KMS-11 (cell line): ENCODE data around the gene KCNJ14.
A peak's percentile ranks its signal among the peaks of the same experiment; 100 is the strongest.

Experiments used
- H2AFZ ChIP-seq: fragments of 200-600 bp; sonication (generic); 2 replicates; pipeline ENCODE4 v1.6.1; 2016; ENCODE audit warnings: antibody characterized with exemption, mixed run types, low read depth
- H3K27ac ChIP-seq: fragments of 200-600 bp; sonication (generic); 2 replicates; pipeline ENCODE4 v1.6.1; 2016; ENCODE audit warnings: mild to moderate bottlenecking, mixed run types
- H3K27me3 ChIP-seq: fragments of 200-600 bp; sonication (generic); 2 replicates; pipeline ENCODE4 v1.6.1; 2017; ENCODE audit warnings: mild to moderate bottlenecking, low read depth, mixed run types, moderate library complexity; ENCODE audit not compliant: insufficient read depth
- H3K36me3 ChIP-seq: fragments of 200-600 bp; sonication (generic); 2 replicates; pipeline ENCODE4 v1.6.1; 2017; ENCODE audit warnings: mild to moderate bottlenecking, mixed run types; ENCODE audit not compliant: insufficient read depth
- H3K4me1 ChIP-seq: fragments of 200-600 bp; sonication (generic); 2 replicates; pipeline ENCODE4 v1.6.1; 2016; ENCODE audit warnings: mild to moderate bottlenecking, low read depth, mixed run types; ENCODE audit not compliant: poor library complexity, severe bottlenecking
- H3K4me2 ChIP-seq: fragments of 200-600 bp; sonication (generic); 2 replicates; pipeline ENCODE4 v1.7.0; 2016; ENCODE audit warnings: mild to moderate bottlenecking, mixed run types
- H3K4me3 ChIP-seq: fragments of 200-600 bp; sonication (generic); IDR thresholded peaks from 2 replicates; pipeline ENCODE4 v1.6.1; 2017; ENCODE audit warnings: low read depth, low read length, mixed read lengths; ENCODE audit not compliant: insufficient read depth
- H3K79me2 ChIP-seq: fragments of 200-600 bp; sonication (generic); 2 replicates; pipeline ENCODE4 v1.6.1; 2016; ENCODE audit warnings: low read depth, mixed run types; ENCODE audit not compliant: insufficient read depth
- H3K9ac ChIP-seq: fragments of 200-600 bp; sonication (generic); 2 replicates; pipeline ENCODE4 v1.6.1; 2016; ENCODE audit warnings: mild to moderate bottlenecking, mixed run types
- H4K20me1 ChIP-seq: fragments of 200-600 bp; sonication (generic); 2 replicates; pipeline ENCODE4 v1.6.1; 2016; ENCODE audit warnings: mild to moderate bottlenecking, mixed run types; ENCODE audit not compliant: insufficient read depth
- TF ChIP-seq, protein P1 (sequence below): fragments of 200-600 bp; sonication (generic); conservative IDR thresholded peaks from 2 replicates; pipeline ENCODE4 v1.6.1; 2017; ENCODE audit warnings: low read depth, mild to moderate bottlenecking, antibody characterized with exemption, low read length, moderate library complexity, mixed read lengths

KCNJ14 gene

DNA sequence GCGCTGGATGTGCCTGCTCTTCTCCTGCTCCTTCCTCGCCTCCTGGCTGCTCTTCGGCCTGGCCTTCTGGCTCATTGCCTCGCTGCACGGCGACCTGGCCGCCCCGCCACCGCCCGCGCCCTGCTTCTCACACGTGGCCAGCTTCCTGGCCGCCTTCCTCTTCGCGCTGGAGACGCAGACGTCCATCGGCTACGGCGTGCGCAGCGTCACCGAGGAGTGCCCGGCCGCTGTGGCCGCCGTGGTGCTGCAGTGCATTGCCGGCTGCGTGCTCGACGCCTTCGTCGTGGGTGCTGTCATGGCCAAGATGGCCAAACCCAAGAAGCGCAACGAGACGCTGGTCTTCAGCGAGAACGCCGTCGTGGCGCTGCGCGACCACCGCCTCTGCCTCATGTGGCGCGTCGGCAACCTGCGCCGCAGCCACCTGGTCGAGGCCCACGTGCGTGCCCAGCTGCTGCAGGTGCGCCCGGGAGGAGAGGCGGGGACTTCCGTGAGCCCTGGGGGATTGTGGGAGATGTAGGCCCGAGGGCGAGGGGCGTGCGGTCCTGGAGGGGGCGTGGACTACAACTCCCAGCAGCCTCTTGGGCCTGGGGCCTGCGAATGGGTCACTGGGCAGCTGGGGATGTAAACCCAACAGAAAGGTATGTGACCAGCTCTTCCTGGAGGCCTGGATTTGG lies 6.7 kb downstream of the KCNJ14 start:
- no peak overlapping the region for H3K4me2 ChIP-seq
- no peaks in the 10 kb centered on the region for H3K27me3 ChIP-seq
- H2AFZ ChIP-seq: no peak overlapping the region
- H3K79me2 ChIP-seq: no peaks in the 10 kb centered on the region
- TF ChIP-seq, protein P1, sequence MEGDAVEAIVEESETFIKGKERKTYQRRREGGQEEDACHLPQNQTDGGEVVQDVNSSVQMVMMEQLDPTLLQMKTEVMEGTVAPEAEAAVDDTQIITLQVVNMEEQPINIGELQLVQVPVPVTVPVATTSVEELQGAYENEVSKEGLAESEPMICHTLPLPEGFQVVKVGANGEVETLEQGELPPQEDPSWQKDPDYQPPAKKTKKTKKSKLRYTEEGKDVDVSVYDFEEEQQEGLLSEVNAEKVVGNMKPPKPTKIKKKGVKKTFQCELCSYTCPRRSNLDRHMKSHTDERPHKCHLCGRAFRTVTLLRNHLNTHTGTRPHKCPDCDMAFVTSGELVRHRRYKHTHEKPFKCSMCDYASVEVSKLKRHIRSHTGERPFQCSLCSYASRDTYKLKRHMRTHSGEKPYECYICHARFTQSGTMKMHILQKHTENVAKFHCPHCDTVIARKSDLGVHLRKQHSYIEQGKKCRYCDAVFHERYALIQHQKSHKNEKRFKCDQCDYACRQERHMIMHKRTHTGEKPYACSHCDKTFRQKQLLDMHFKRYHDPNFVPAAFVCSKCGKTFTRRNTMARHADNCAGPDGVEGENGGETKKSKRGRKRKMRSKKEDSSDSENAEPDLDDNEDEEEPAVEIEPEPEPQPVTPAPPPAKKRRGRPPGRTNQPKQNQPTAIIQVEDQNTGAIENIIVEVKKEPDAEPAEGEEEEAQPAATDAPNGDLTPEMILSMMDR: no peak
- H3K27ac ChIP-seq: no peak overlapping the region
- no peaks in the 10 kb centered on the region for H3K36me3 ChIP-seq
- no peak overlapping the region for H3K4me3 ChIP-seq
- H3K4me1 ChIP-seq: peaks cover 15% of the 10 kb centered on the region
- H3K9ac ChIP-seq: no peak overlapping the region
- peaks cover 7% of the 10 kb centered on the region; the same call in 1 of the 2 replicates for H4K20me1 ChIP-seq

DNA sequence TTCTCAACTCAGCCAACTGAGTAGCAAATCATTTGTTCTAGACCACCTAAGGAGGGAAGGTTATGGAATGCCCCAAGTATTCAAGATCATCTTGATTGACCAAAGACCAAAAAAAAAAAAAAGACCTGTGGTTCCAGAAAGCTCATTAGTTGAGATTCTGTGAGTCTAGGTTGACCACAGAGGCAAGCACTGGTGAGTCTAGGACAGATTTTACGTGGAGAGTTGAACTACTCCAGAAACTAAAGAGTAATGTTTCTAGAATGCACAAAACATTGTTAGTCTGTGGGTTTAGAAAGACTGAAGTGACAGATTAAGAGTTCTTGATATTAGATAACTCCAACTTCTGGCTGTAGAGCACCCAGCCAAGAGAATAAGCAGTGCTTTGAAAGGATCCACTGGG lies 9.8 kb downstream of the KCNJ14 start:
- H3K27ac ChIP-seq: peak overlapping the region; percentile 19; the same call in 1 of the 2 replicates
- H3K79me2 ChIP-seq: peaks cover 5% of the 10 kb centered on the region; the same call in 1 of the 2 replicates
- H3K4me2 ChIP-seq: peak overlapping the region; percentile 10; the same call in 1 of the 2 replicates
- TF ChIP-seq, protein P1: no peak
- no peaks in the 10 kb centered on the region for H4K20me1 ChIP-seq
- H2AFZ ChIP-seq: no peak overlapping the region
- no peak overlapping the region for H3K4me3 ChIP-seq
- peaks cover 25% of the 10 kb centered on the region for H3K4me1 ChIP-seq
- H3K27me3 ChIP-seq: no peaks in the 10 kb centered on the region
- H3K9ac ChIP-seq: no peak overlapping the region
- H3K36me3 ChIP-seq: no peaks in the 10 kb centered on the region

- no peaks in the 10 kb centered on the region for H3K36me3 ChIP-seq
- no peak overlapping the region for H3K4me2 ChIP-seq
- no peaks in the 10 kb centered on the region for H3K27me3 ChIP-seq
- H4K20me1 ChIP-seq: no peaks in the 10 kb centered on the region
- TF ChIP-seq, protein P1: no peak
- H3K79me2 ChIP-seq: peaks cover 11% of the 10 kb centered on the region; the same call in 1 of the 2 replicates
- no peak overlapping the region for H3K9ac ChIP-seq
- H3K27ac ChIP-seq: no peak overlapping the region
- peaks cover 26% of the 10 kb centered on the region for H3K4me1 ChIP-seq
- H3K4me3 ChIP-seq: no peak overlapping the region
- no peak overlapping the region for H2AFZ ChIP-seq
Measured at GRCh38 chr19:48466561-48467325, 11.4 kb downstream of the KCNJ14 start.

- peak overlapping the region; percentile 71 for H3K9ac ChIP-seq
- no peak overlapping the region for H3K4me3 ChIP-seq
- peak overlapping the region; percentile 52 for H3K4me2 ChIP-seq
- peak overlapping the region; percentile 71; the same call in 1 of the 2 replicates for H3K27ac ChIP-seq
- H3K4me1 ChIP-seq: peaks cover 26% of the 10 kb centered on the region
- no peaks in the 10 kb centered on the region for H3K27me3 ChIP-seq
- H3K36me3 ChIP-seq: no peaks in the 10 kb centered on the region
- peak overlapping the region; percentile 60; the same call in 1 of the 2 replicates for H2AFZ ChIP-seq
- H3K79me2 ChIP-seq: peaks cover 11% of the 10 kb centered on the region; the same call in 1 of the 2 replicates
- no peaks in the 10 kb centered on the region for H4K20me1 ChIP-seq
- TF ChIP-seq, protein P1: no peak
Measured at GRCh38 chr19:48468772-48469288, 13.5 kb downstream of the KCNJ14 start.
